Ammon's horn (tissue), 1 donor: ENCODE data around the gene TBC1D5.
"Not testable (repeated sequence)": the region's sequence is repeated elsewhere in the genome, so short reads cannot be mapped to it uniquely, and the experiment has no call there.

ENCODE experiments used
- DNase-seq: peaks from one replicate; pipeline ENCODE4 v3.0.0-alpha.2; 2016; ENCODE audit warnings: low spot score

TBC1D5 gene

GRCh38 chr3:17546500-17547255, 195.8 kb downstream of the TBC1D5 start:
- no peak for DNase-seq

GRCh38 chr3:17544632-17545031, 197.8 kb downstream of the TBC1D5 start:
- no peak for DNase-seq

GRCh38 chr3:17542591-17542990, 199.8 kb downstream of the TBC1D5 start:
- DNase-seq = no peak

- no peak for DNase-seq
These were observed 203.0 kb downstream of the TBC1D5 start for GRCh38 chr3:17539436-17539835.

- peak; percentile 28 for DNase-seq
These were observed 207.2 kb downstream of the TBC1D5 start for GRCh38 chr3:17535274-17535673.

GRCh38 chr3:17532446-17532845, 210.0 kb downstream of the TBC1D5 start:
- not testable (repeated sequence) for DNase-seq

GRCh38 chr3:17529677-17530076, 212.8 kb downstream of the TBC1D5 start:
- no peak for DNase-seq

- DNase-seq = no peak
These were observed 224.0 kb downstream of the TBC1D5 start for GRCh38 chr3:17518189-17519059.

- DNase-seq = no peak
These were observed 226.8 kb downstream of the TBC1D5 start for GRCh38 chr3:17515445-17516234.

- DNase-seq = no peak
These were observed 227.8 kb downstream of the TBC1D5 start for GRCh38 chr3:17514597-17514996.

- DNase-seq = no peak
These were observed 232.2 kb downstream of the TBC1D5 start for GRCh38 chr3:17510265-17510664.

GRCh38 chr3:17508180-17508752, 234.2 kb downstream of the TBC1D5 start:
- DNase-seq = no peak

- DNase-seq = no peak
These were observed 235.0 kb downstream of the TBC1D5 start for GRCh38 chr3:17507480-17507879.

GRCh38 chr3:17505856-17506255, 236.6 kb downstream of the TBC1D5 start:
- no peak for DNase-seq

- no peak for DNase-seq
These were observed 240.7 kb downstream of the TBC1D5 start for GRCh38 chr3:17501745-17502144.

- DNase-seq = no peak
These were observed 241.8 kb downstream of the TBC1D5 start for GRCh38 chr3:17500618-17501017.

GRCh38 chr3:17494117-17494809, 248.2 kb downstream of the TBC1D5 start:
- DNase-seq = no peak

- no peak for DNase-seq
These were observed 250.8 kb downstream of the TBC1D5 start for GRCh38 chr3:17491601-17492000.

- DNase-seq = not testable (repeated sequence)
These were observed 251.2 kb downstream of the TBC1D5 start for GRCh38 chr3:17491190-17491589.

- DNase-seq = no peak
These were observed 253.3 kb downstream of the TBC1D5 start for GRCh38 chr3:17489139-17489538.

- DNase-seq = no peak
These were observed 261.3 kb downstream of the TBC1D5 start for GRCh38 chr3:17481116-17481515.
